ENCODE results near the gene ARHGEF28.

DNA sequence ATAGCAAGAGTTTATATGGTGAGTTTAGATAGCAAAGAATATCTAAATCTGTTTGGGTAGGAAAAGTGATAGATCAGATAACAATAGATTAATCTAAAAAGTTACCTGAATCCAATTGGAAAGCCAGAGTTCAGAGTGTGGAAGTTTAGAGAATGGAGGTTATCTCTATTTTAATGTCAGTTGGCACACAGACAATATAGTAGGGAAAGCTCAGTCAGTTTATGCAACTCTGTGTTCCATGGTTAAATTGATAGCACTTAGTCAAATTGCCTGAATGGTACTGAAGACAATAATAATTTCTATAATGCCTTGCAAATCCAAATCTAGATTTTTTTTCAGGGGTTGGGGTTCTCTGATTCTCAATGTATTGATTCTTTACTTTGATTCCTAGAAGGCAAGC is 77.0 kb downstream of the ARHGEF28 start:
- TF ChIP-seq POLR2AphosphoS5 (IDR thresholded peaks at IDR 0.05) (no peak), POLR2A (IDR thresholded peaks at IDR 0.05) (no peak), CTCF (IDR thresholded peaks at IDR 0.05) (no peak)
